Upper lobe of right lung (tissue), 1 donor: ENCODE measurements around the gene GLG1. TPM values are rescaled to one million over a fixed set of nuclear protein-coding genes. Genes with fewer than 3 reads are reported as not detected.
"Not testable (repeated sequence)": the region's sequence is repeated elsewhere in the genome, so short reads cannot be mapped to it uniquely, and the experiment has no call there.

Experiments used
- ATAC-seq: fragments of 200-7000 bp; cut with Tn5 transposase; one replicate; pipeline ENCODE4 v1.9.1; 2020; ENCODE audit warnings: mild to moderate bottlenecking, moderate library complexity
- DNase-seq: peaks from one replicate; pipeline ENCODE4 v3.0.0-alpha.2; 2020
- H3K27ac ChIP-seq: fragments of 200-600 bp; one replicate; pipeline ENCODE4 v1.8.0; 2022
- H3K27me3 ChIP-seq: fragments of 200-600 bp; one replicate; pipeline ENCODE4 v1.8.0; 2022; ENCODE audit warnings: mild to moderate bottlenecking
- H3K36me3 ChIP-seq: fragments of 200-600 bp; one replicate; pipeline ENCODE4 v1.8.0; 2022
- H3K4me1 ChIP-seq: fragments of 200-600 bp; one replicate; pipeline ENCODE4 v1.8.0; 2022
- H3K4me3 ChIP-seq: fragments of 200-600 bp; one replicate; pipeline ENCODE4 v1.8.0; 2022; ENCODE audit warnings: mild to moderate bottlenecking
- H3K9me3 ChIP-seq: fragments of 200-600 bp; one replicate; pipeline ENCODE4 v1.8.0; 2022
- intact Hi-C: fragments of 100-400 bp; cut with DNase I; formaldehyde crosslinking; loops from one replicate; pipeline ENCODE4 v1.11.0; 2022
- total RNA-seq: library from RNA; stranded (reverse); fragmentation: NEBNext Ultra II Directional; extraction: Animal tissue kit (Norgen Biotek cat#: 25700); gene quantifications from one replicate; pipeline ENCODE4 v1.2.1, GENCODE V29; 2021
- TF ChIP-seq, protein P1 (sequence below): fragments of 200-600 bp; IDR thresholded peaks from one replicate; pipeline ENCODE4 v1.8.0; 2022; ENCODE audit warnings: antibody characterized with exemption
- donor health status: DM: no; HTN: yes; CAD: no; lungs with severe emphysema.

GLG1 gene
- total RNA-seq, 1 donor from 2014 or later, result 112 TPM

DNA sequence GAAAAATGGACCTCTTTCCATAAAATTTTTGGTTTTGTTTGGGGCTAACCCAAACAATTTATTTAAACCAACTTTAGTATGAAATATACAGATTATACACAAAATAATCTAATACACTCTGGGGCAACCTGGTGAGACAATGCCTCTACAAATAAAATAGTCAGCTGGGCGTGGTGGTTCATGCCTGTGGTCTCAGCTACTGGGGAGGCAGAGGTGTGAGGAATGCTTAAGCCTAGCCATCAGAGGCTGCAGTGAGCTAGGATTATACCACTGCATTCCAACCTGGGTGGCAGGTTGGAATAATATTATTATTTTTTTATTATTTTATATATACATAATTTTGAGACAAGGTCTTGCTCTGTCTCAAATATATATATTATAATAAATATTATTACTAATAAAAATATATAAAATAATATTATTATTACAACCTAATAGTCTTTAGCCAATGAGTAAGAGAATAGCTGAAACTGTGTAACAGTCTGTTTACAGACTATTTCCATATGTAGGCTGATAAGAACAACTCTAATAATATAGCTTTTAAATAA lies 50.5 kb downstream of the GLG1 start:
- TF ChIP-seq, protein P1, sequence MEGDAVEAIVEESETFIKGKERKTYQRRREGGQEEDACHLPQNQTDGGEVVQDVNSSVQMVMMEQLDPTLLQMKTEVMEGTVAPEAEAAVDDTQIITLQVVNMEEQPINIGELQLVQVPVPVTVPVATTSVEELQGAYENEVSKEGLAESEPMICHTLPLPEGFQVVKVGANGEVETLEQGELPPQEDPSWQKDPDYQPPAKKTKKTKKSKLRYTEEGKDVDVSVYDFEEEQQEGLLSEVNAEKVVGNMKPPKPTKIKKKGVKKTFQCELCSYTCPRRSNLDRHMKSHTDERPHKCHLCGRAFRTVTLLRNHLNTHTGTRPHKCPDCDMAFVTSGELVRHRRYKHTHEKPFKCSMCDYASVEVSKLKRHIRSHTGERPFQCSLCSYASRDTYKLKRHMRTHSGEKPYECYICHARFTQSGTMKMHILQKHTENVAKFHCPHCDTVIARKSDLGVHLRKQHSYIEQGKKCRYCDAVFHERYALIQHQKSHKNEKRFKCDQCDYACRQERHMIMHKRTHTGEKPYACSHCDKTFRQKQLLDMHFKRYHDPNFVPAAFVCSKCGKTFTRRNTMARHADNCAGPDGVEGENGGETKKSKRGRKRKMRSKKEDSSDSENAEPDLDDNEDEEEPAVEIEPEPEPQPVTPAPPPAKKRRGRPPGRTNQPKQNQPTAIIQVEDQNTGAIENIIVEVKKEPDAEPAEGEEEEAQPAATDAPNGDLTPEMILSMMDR, result no peak
- Histone ChIP-seq H3K27ac (no peak overlapping the region), H3K36me3 (no peaks in the 10 kb centered on the region), H3K27me3 (no peaks in the 10 kb centered on the region), H3K4me1 (no peaks in the 10 kb centered on the region), H3K4me3 (no peak overlapping the region), H3K9me3 (no peaks in the 10 kb centered on the region)
- intact Hi-C loops, result no loop called here
- no peak for DNase-seq
- no peak for ATAC-seq

DNA sequence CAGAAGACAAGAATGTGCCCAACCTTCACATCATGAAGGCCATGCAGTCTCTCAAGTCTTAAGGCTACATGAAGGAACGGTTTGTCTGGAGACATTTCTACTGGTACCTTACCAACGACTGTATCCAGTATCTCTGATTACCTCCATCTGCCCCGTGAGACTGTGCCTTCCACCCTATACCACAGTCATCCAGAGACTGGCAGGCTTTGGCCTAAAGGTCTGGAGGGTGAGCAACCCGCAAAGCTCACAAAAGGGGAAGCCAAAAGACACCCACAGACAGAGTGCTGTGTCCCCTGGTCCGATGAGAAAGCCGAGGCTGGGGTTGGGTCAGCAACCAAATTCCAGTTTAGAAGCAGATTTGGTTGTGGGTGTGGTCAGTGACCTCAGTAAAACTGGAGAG lies 54.6 kb downstream of the GLG1 start:
- H3K4me1 ChIP-seq, H3K27ac ChIP-seq, H3K27me3 ChIP-seq, H3K4me3 ChIP-seq, DNase-seq, intact Hi-C loops, H3K36me3 ChIP-seq, H3K9me3 ChIP-seq: not testable (repeated sequence)
- ATAC-seq, result peak; percentile 71

DNA sequence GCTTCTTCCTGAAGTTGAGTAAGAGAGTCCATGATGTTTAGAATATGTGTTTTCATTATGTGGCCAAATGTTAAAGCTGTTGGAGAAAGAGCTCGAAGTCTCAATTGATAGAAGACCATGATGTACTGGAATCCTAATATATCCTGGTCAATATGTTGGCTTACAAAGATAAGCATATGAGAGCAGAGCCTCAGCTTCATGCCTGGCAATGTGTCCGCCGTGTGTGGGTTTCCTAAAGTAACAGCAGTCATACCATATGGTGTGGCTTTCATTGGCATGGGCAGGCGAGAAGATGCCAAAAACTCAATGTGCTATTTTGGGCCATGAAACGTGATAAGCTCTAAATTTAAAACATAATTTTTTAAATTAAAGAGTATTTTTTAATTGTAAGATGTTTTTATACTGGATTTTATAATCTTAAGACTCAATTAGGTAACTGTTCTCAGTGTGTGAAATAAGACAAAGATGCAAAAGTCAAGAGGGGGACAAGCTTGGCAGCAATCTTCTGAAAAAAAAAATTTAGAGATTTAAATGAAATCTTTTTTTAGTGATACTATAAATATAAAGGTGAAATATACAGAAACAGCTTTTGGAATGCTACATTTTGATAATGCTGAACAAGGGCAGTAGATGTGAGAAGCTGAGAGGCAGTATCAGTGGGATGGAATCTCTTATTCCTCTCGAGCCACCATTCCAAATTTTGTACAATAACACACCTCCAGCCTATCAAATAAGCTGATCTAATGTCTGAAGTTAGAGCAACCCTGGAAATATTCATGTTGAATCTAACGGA lies 56.5 kb downstream of the GLG1 start:
- H3K4me3 ChIP-seq, DNase-seq, intact Hi-C loops, H3K27me3 ChIP-seq, H3K36me3 ChIP-seq, H3K4me1 ChIP-seq, H3K9me3 ChIP-seq, H3K27ac ChIP-seq, ATAC-seq: not testable (repeated sequence)

DNA sequence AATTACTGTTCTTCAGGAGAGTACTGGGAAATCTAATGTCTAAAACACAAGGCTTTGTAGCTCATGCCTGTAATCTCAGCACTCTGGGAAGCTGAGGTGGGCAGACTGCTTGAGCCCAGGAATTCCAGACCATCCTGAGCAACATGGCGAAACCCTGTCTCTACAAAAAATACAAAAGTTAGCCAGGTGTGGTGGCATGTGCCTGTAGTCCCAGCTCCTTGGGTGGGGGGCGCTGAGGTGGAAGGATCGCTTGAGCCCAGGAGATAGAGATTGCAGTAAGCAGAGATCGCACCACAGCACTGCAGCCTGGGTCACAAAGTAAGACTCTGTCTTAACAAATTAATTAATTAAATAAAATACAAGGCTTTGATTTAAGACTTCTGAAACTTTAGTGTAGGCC lies 60.8 kb downstream of the GLG1 start:
- intact Hi-C loops, result not testable (repeated sequence)

DNA sequence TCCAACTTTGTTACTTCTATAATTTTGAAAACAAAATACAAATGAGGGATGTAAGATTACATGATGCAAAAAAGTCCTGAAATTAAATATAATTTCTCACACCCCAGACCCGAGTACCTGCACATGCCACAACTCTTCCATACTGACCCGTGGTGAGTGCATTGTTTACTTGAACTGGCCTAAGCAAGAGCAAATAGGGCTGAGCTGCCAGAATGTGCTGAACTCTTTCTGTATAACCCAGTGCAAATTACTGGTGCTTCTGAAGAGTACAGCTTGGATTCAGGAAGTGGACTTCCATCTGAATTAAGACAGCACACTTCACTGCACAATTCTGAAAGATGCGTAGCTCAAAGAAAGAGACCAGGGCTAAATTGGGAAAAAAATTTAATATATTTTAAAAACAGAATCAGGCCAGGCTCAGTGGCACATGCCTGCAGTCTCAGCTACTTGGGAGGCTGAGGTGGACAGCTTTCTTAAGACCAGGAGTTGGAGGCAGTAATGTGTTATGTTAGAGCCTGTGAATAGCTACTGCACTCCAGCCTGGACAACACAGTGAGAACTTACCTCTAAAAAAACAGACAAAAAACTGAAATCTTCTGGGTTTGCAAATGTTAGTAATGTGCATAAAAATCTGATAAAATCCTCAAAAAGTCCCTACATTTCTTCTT lies 63.9 kb downstream of the GLG1 start:
- H3K36me3 ChIP-seq, ATAC-seq, H3K27ac ChIP-seq, H3K27me3 ChIP-seq, H3K4me3 ChIP-seq, H3K9me3 ChIP-seq, intact Hi-C loops, DNase-seq, H3K4me1 ChIP-seq: not testable (repeated sequence)

More for the DNA sequence above, 60.8 kb downstream of the GLG1 start:
- H3K4me3 ChIP-seq, H3K36me3 ChIP-seq, H3K27ac ChIP-seq, H3K4me1 ChIP-seq, H3K27me3 ChIP-seq, H3K9me3 ChIP-seq, ATAC-seq, DNase-seq: not testable (repeated sequence)

DNA sequence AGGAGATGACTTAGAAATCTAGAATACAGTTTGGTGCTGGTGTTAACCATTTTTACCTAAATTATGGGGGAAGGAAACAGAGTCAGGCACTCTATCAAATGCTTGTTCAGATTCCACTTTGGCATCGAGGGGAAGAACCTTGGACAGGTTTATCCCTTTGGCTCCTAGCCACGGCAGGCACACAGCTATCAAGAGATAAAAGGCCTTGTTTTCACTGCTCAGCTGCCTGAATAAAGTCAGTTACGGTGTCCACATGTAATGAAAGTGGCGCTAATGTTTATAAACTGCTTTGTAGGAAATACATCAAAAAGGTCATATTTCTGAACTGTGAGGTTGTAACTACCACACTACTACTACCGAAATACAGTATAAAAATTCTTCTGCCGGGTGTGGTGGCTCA lies 66.3 kb downstream of the GLG1 start:
- H3K27ac ChIP-seq, H3K27me3 ChIP-seq, H3K4me1 ChIP-seq, H3K4me3 ChIP-seq, intact Hi-C loops, H3K9me3 ChIP-seq, DNase-seq, H3K36me3 ChIP-seq, ATAC-seq: not testable (repeated sequence)

DNA sequence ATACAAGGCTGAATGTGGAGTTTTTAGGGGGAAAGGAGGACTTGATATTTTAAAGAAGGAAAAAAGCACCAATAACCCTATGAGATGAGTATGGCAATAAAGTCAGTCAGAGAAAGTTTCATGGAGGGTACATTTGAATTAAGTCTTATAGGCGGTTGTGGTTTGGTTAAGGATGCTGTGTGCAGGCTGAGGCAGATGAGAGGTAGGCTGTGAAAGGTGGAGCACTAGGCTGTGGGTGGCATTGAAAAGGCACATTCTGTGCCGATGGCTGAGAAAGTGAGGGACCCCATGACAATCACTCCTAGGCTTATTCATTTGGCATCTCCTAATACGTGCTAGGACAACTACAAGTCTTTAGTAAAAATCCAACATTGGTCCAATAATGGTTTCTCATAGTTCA lies 68.1 kb downstream of the GLG1 start:
- ATAC-seq, H3K4me1 ChIP-seq, H3K9me3 ChIP-seq, H3K36me3 ChIP-seq, DNase-seq, H3K27ac ChIP-seq, H3K4me3 ChIP-seq, intact Hi-C loops, H3K27me3 ChIP-seq: not testable (repeated sequence)

DNA sequence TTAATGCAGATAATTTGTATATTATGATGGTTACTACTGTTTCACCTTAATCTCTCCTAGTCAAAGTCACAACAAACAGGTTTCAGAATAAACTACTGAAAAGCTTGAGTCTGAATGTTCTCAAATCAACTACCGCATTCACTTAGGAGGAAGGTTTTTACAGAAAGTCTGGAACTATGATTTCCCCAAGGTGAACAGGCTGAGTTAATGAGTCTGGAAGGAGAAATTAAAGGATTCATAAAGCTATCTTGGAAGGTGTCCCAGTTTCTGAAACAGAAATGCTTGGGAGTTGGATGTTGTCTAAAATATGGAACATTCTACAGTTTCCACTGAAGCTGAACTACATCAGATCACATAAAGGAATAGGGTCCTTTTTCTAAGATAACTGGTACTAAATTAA lies 69.2 kb downstream of the GLG1 start:
- intact Hi-C loops, H3K9me3 ChIP-seq, H3K27ac ChIP-seq, H3K4me1 ChIP-seq, H3K36me3 ChIP-seq, H3K27me3 ChIP-seq, DNase-seq, H3K4me3 ChIP-seq, ATAC-seq: not testable (repeated sequence)

DNA sequence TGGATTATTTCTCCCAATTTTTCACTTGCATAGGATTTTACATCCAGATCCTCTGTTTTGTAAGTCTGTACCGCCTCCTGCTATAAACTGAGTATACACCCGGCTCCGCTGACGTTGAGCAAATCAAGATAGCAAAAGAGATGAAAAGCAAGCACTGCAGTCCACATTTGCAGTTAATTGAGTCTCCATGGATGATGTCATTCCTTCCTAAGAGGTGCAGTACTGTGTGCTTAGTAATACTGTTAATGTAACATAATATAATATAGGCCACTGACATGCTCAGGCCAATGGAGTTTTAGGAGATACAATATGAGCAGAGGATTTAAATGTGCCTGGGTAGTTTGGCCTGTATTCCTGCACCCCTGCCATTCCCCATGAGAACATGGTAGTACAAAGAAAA lies 72.3 kb downstream of the GLG1 start:
- intact Hi-C loops, result not testable (repeated sequence)

More for the DNA sequence above, 72.3 kb downstream of the GLG1 start:
- H3K36me3 ChIP-seq, DNase-seq, H3K27me3 ChIP-seq, H3K27ac ChIP-seq, ATAC-seq, H3K4me1 ChIP-seq, H3K9me3 ChIP-seq, H3K4me3 ChIP-seq: not testable (repeated sequence)
